Endothelial cell of umbilical vein (primary cell): ENCODE measurements around the gene FRMD4A. TPM values are rescaled to one million over a fixed set of nuclear protein-coding genes. Genes with fewer than 3 reads are reported as not detected.

Experiments
- BruUV-seq: library from RNA; stranded (reverse); fragments of 400-500 nt; replicated peaks from 2 replicates; lab custom pipeline; 2021; lab: Mats Ljungman, UMichigan
- CTCF ChIA-PET: fragments of 300-600, 350-600 bp; sonication (Branson Sonifier 250); formaldehyde crosslinking; loops from one replicate; lab custom pipeline; 2021; ENCODE audit warnings: antibody characterized with exemption, inconsistent platforms; lab: Charles Lee
- POLR2A ChIA-PET: fragments of 300-600, 350-600 bp; sonication (Branson Sonifier 250); formaldehyde crosslinking; loops from one replicate; lab custom pipeline; 2021; ENCODE audit warnings: antibody characterized with exemption, inconsistent platforms; lab: Charles Lee
- DNase-seq: peaks from one replicate; pipeline ENCODE4 v3.0.0-alpha.2; 2011; ENCODE audit warnings: low read depth, low spot score
- FAIRE-seq: peaks from 2 replicates; lab custom pipeline; 2011; peaks lifted over from hg19 to GRCh38; lab: Jason Lieb, UNC
- H2AFZ ChIP-seq: 2 replicates; pipeline ENCODE4 v1.6.0; 2012; ENCODE audit warnings: low read depth, low read length, control low read depth, inconsistent platforms
- H3K27ac ChIP-seq: 2 replicates; pipeline ENCODE4 v1.5.1; 2011; ENCODE audit warnings: low read depth, mild to moderate bottlenecking, control low read depth, low read length, moderate library complexity; ENCODE audit not compliant: insufficient read depth
- H3K27me3 ChIP-seq, 2 experiments: 2 replicates each; pipeline versions ENCODE4 v1.6.0 to v1.6.1; 2011; ENCODE audit warnings: low read length in 2 of 2, mixed read lengths in 1 of 2; ENCODE audit not compliant: control insufficient read depth in 2 of 2, insufficient read depth in 2 of 2
- H3K36me3 ChIP-seq, 2 experiments: 2 replicates in 1 of 2; 3 replicates in 1 of 2; pipeline ENCODE4 v1.5.1; 2011; ENCODE audit warnings: low read length in 2 of 2, mild to moderate bottlenecking in 1 of 2, moderate library complexity in 1 of 2; ENCODE audit not compliant: control insufficient read depth in 2 of 2, insufficient read depth in 2 of 2; ENCODE audit errors: extremely low read depth in 1 of 2
- H3K4me1 ChIP-seq: 3 replicates; pipeline ENCODE4 v1.5.1; 2011; ENCODE audit warnings: mild to moderate bottlenecking, low read length; ENCODE audit not compliant: control insufficient read depth, insufficient read depth; ENCODE audit errors: extremely low read depth
- H3K4me2 ChIP-seq: 2 replicates; pipeline ENCODE4 v1.6.1; 2011; ENCODE audit warnings: low read length, control low read depth, mixed read lengths; ENCODE audit not compliant: insufficient read depth
- H3K4me3 ChIP-seq, 3 experiments: fragments of 200-600 bp in 1 of 3; sonication (generic), shearing (Covaris generic) in 1 of 3; replicated peaks in 1 of 3; 2 replicates each; pipeline ENCODE4 v1.5.1; 2011 to 2016; ENCODE audit warnings: control low read depth in 3 of 3, low read length in 3 of 3, mild to moderate bottlenecking in 2 of 3, inconsistent platforms in 1 of 3, low read depth in 1 of 3, moderate library complexity in 1 of 3; ENCODE audit not compliant: insufficient read depth in 1 of 3
- H3K79me2 ChIP-seq: 2 replicates; pipeline ENCODE4 v1.6.0; 2012; ENCODE audit warnings: low read length, inconsistent platforms; ENCODE audit not compliant: control insufficient read depth, insufficient read depth
- H3K9ac ChIP-seq: replicated peaks from 2 replicates; pipeline ENCODE3; 2011; ENCODE audit warnings: low read length, control low read depth; ENCODE audit not compliant: insufficient read depth; ENCODE audit errors: extremely low read depth
- H3K9me1 ChIP-seq: replicated peaks from 3 replicates; pipeline ENCODE4 v1.6.0; 2011; ENCODE audit warnings: mild to moderate bottlenecking, low read length; ENCODE audit not compliant: control insufficient read depth, insufficient read depth; ENCODE audit errors: extremely low read depth
- H3K9me3 ChIP-seq: replicated peaks from 2 replicates; pipeline ENCODE4 v1.5.1; 2012; ENCODE audit warnings: low read length, inconsistent platforms; ENCODE audit not compliant: control insufficient read depth, insufficient read depth
- H4K20me1 ChIP-seq: replicated peaks from 2 replicates; pipeline ENCODE3; 2011; ENCODE audit warnings: mild to moderate bottlenecking, low read length; ENCODE audit not compliant: control insufficient read depth, insufficient read depth; ENCODE audit errors: extremely low read depth
- EZH2 ChIP-seq: IDR thresholded peaks from 2 replicates; pipeline ENCODE4 v1.6.1; 2012; ENCODE audit warnings: borderline replicate concordance, low read depth, mild to moderate bottlenecking, moderate library complexity, low read length, inconsistent platforms; ENCODE audit not compliant: severe bottlenecking
- FOS ChIP-seq: IDR thresholded peaks from 2 replicates; pipeline ENCODE4 v1.6.1; 2011; ENCODE audit warnings: mild to moderate bottlenecking, low read length, moderate library complexity, borderline replicate concordance; ENCODE audit not compliant: insufficient read depth
- GATA2 ChIP-seq: IDR thresholded peaks from 2 replicates; pipeline ENCODE4 v1.7.0; 2011; ENCODE audit warnings: low read depth, mild to moderate bottlenecking, moderate library complexity, mixed read lengths, low read length; ENCODE audit not compliant: insufficient read length, insufficient read depth
- JUN ChIP-seq: IDR thresholded peaks from 2 replicates; pipeline ENCODE4 v1.6.1; 2011; ENCODE audit warnings: borderline replicate concordance, low read depth; ENCODE audit not compliant: insufficient read length, insufficient read depth
- MYC ChIP-seq: IDR thresholded peaks from one replicate; pipeline ENCODE4 v1.6.1; 2011; ENCODE audit warnings: mild to moderate bottlenecking, low read depth, low read length
- POLR2A ChIP-seq: IDR thresholded peaks from 2 replicates; pipeline ENCODE4 v1.6.1; 2012; ENCODE audit warnings: low read depth, mild to moderate bottlenecking, control low read depth, low read length
- POLR2AphosphoS5 ChIP-seq: IDR thresholded peaks from 2 replicates; pipeline ENCODE4 v1.6.1; 2012; ENCODE audit warnings: low read depth, mild to moderate bottlenecking, control low read depth, low read length, moderate library complexity; ENCODE audit not compliant: insufficient read depth
- dilution Hi-C: fragments of 300-500 bp; cut with MboI; formaldehyde crosslinking; loops from one replicate; pipeline ENCODE4 v1.15.0; 2019; ENCODE audit warnings: low sequenced_read_pairs; ENCODE audit not compliant: extremely low pct_ligation_motif_present
- intact Hi-C: fragments of 100-400 bp; cut with micrococcal nuclease; formaldehyde crosslinking; loops from one replicate; pipeline ENCODE4 v1.10.0; 2022
- polyA plus RNA-seq, 4 experiments: library from polyadenylated mRNA; depleted of rRNA in 3 of 4; stranded (reverse) in 3 of 4; unstranded in 1 of 4; fragments of >200 nt; gene quantifications; 2 replicates each; pipeline versions ENCODE4 v1.2.1 to v1.2.3, GENCODE V29; 2011 to 2012; ENCODE audit warnings: missing spikeins in 1 of 4
- total RNA-seq: library from RNA; stranded (reverse); gene quantifications from 2 replicates; pipeline ENCODE4 v1.2.3, GENCODE V29; 2021
- TF ChIP-seq, protein P1 (sequence below), 2 donors: IDR thresholded peaks; 1 replicate in 1 of 2; 2 replicates in 1 of 2; pipeline ENCODE4 v1.5.1; 2011; ENCODE audit warnings: low read length in 2 of 2, mild to moderate bottlenecking in 2 of 2, moderate library complexity in 2 of 2, control low read depth in 1 of 2, inconsistent platforms in 1 of 2, low read depth in 1 of 2; ENCODE audit not compliant: insufficient read depth in 1 of 2; ENCODE audit errors: extremely low read depth in 1 of 2
- TF ChIP-seq, protein P2 (sequence below): IDR thresholded peaks from 2 replicates; pipeline ENCODE4 v1.6.1; 2011; ENCODE audit not compliant: insufficient read depth, insufficient read length

FRMD4A gene
- total and polyA plus RNA-seq, 2 donors (not counting 3 experiments of a cell fraction or from before 2014, with no cell fraction given): 123 to 148 TPM

DNA sequence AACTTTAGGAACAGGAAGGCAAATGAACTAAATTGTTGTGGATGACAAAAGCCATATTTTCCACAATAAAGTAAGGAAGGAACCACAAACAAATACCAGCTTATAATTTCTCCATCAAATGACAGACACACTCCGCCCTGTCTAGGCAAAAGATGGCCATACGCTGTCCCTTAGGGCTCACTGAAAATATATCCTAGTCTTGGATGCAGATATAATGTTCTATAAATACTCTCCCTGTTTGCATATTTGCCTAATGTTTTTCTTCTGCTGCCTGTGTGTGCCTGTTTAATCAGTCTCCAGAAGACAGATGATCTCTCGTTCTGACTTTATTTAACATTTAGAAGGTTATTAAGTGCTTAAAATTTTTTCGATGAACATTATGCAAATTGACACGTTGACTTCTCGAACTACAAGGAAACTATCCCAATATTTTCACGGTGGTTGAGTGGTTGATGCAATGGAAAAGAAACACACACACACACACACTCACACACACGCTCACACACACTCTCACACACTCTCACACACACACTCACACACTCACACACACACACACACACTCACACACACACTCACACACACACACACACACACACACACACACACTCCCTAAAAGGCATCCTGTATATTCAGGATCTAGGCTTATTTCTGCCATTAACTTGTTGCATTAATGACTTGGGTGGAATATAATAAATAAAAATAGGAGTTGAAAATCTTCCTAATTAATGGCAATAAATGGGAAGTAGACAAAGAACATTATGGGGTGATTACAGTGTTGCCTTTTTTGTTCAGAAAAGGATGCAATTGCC is 446.9 kb downstream of the FRMD4A start:
- no TSS peak for BruUV-seq
- Histone ChIP-seq H3K9me1 (no peaks in the 10 kb centered on the region), H3K27ac (peak overlapping the region; percentile 99), H3K9ac (no peak overlapping the region), H3K4me2 (no peak overlapping the region), H4K20me1 (no peaks in the 10 kb centered on the region), H3K27me3 (no peaks in the 10 kb centered on the region), H3K4me1 (peaks cover 74% of the 10 kb centered on the region), H2AFZ (no peak overlapping the region), H3K9me3 (no peaks in the 10 kb centered on the region), H3K79me2 (peaks cover 90% of the 10 kb centered on the region), H3K36me3 (peaks cover 0 to 2% of the 10 kb centered on the region in 2 experiments), H3K4me3 (no peak overlapping the region)
- intact Hi-C loops (loop anchor here (2.0 to 5.0 kb wide), 3 partner anchors 38 to 125 kb away; no protein-coding TSS in a partner anchor), dilution Hi-C loops (no loop called here)
- CTCF ChIA-PET: interaction anchor here (0.5 to 2.4 kb wide), 6 partner anchors 10 to 210 kb away, joined by 3 to 18 read pairs (median 4); no protein-coding TSS in a partner anchor
- POLR2A ChIA-PET: interaction anchor here (1.8 kb wide), 1 partner anchor 24 kb away, joined by 6 read pairs; no protein-coding TSS in a partner anchor
- peak; percentile 17 for TF ChIP-seq POLR2AphosphoS5
- TF ChIP-seq, protein P1, sequence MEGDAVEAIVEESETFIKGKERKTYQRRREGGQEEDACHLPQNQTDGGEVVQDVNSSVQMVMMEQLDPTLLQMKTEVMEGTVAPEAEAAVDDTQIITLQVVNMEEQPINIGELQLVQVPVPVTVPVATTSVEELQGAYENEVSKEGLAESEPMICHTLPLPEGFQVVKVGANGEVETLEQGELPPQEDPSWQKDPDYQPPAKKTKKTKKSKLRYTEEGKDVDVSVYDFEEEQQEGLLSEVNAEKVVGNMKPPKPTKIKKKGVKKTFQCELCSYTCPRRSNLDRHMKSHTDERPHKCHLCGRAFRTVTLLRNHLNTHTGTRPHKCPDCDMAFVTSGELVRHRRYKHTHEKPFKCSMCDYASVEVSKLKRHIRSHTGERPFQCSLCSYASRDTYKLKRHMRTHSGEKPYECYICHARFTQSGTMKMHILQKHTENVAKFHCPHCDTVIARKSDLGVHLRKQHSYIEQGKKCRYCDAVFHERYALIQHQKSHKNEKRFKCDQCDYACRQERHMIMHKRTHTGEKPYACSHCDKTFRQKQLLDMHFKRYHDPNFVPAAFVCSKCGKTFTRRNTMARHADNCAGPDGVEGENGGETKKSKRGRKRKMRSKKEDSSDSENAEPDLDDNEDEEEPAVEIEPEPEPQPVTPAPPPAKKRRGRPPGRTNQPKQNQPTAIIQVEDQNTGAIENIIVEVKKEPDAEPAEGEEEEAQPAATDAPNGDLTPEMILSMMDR (IDR thresholded peaks at IDR 0.05; ENCODE audit: extremely low read depth in 1 of 2, insufficient read depth in 1 of 2, low read depth in 1 of 2, low read length in 2 of 2): no peak
- TF ChIP-seq GATA2: no peak
- TF ChIP-seq JUN: no peak
- TF ChIP-seq, protein P2, sequence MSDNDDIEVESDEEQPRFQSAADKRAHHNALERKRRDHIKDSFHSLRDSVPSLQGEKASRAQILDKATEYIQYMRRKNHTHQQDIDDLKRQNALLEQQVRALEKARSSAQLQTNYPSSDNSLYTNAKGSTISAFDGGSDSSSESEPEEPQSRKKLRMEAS: no peak
- TF ChIP-seq MYC: no peak
- no peak for TF ChIP-seq EZH2
- TF ChIP-seq POLR2A: peak; percentile 40
- no peak for TF ChIP-seq FOS
- no peak for FAIRE-seq
- DNase-seq: no peak
